ENCODE data around the gene ATP1A3. TPM values are rescaled to one million over a fixed set of nuclear protein-coding genes. Genes with fewer than 3 reads are reported as not detected.

ATP1A3 gene
- total RNA-seq, 1 experiment from 2014 or later = 34.7 TPM

DNA sequence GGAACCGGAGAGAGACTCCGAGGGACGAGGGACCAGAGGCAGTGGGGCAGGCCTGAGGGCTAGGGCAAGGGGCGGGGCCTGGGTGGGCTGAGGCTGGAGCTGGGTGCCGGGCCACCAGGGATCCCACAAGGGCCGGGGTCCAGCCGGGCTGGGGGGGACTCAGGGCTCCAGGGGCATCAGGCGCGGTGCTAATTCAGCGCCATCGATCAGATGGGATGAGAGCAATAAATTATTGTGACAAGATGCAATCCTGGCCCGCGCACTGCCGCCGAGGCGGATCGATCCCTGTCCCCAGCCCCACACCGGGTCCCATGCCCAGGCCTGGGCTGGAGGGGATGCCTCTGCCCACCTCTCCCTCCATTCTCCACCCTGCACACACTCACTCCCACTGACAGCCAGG lies 71.4 kb downstream of the ATP1A3 start:
- H3K36me3 ChIP-seq (ENCODE audit: control insufficient read depth in 1 of 2, insufficient read depth in 2 of 2, low read length in 2 of 2) = no peaks in the 10 kb centered on the region
- ATAC-seq (no peak), DNase-seq (ENCODE audit: low read depth, low spot score) (no peak)
- no peaks in the 10 kb centered on the region for H3K79me2 ChIP-seq (ENCODE audit: insufficient read depth, low read length)
- H4K20me1 ChIP-seq (ENCODE audit: insufficient read depth) = no peaks in the 10 kb centered on the region
- no peak overlapping the region for H2AFZ ChIP-seq (ENCODE audit: low read depth, low read length, poor library complexity, severe bottlenecking)
- no peaks in the 10 kb centered on the region for H3K9me2 ChIP-seq (ENCODE audit: insufficient read depth)
- RAD21 ChIA-PET (ENCODE audit: low non-redundant PET in 1 of 2, low total read pairs in 2 of 2, uncharacterized antibody in 2 of 2, unreplicated experiment in 2 of 2) = no interaction called here
- intact Hi-C loops (cut with micrococcal nuclease) = no loop called here
- BruUV-seq (replicated peaks) = no TSS peak
- TF ChIP-seq TCF7L2 (IDR thresholded peaks at IDR 0.05; ENCODE audit: borderline replicate concordance, extremely low read depth, insufficient read depth, insufficient read length) = no peak
- no peak for TF ChIP-seq SIN3A (IDR thresholded peaks at IDR 0.05; ENCODE audit: low read depth)
- TF ChIP-seq, protein P1, sequence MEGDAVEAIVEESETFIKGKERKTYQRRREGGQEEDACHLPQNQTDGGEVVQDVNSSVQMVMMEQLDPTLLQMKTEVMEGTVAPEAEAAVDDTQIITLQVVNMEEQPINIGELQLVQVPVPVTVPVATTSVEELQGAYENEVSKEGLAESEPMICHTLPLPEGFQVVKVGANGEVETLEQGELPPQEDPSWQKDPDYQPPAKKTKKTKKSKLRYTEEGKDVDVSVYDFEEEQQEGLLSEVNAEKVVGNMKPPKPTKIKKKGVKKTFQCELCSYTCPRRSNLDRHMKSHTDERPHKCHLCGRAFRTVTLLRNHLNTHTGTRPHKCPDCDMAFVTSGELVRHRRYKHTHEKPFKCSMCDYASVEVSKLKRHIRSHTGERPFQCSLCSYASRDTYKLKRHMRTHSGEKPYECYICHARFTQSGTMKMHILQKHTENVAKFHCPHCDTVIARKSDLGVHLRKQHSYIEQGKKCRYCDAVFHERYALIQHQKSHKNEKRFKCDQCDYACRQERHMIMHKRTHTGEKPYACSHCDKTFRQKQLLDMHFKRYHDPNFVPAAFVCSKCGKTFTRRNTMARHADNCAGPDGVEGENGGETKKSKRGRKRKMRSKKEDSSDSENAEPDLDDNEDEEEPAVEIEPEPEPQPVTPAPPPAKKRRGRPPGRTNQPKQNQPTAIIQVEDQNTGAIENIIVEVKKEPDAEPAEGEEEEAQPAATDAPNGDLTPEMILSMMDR (IDR thresholded peaks at IDR 0.05 in 2 of 3, conservative IDR thresholded peaks at IDR 0.05 in 1 of 3; ENCODE audit: borderline replicate concordance in 1 of 3, insufficient read depth in 1 of 3, low read depth in 2 of 3, low read length in 2 of 3) = no peak
- no peak for TF ChIP-seq EGR1 (IDR thresholded peaks at IDR 0.05; ENCODE audit: low read depth)
- TF ChIP-seq SRF (IDR thresholded peaks at IDR 0.05; ENCODE audit: low read depth) = no peak
- TF ChIP-seq EZH2 (IDR thresholded peaks at IDR 0.05) = no peak
- no peak for TF ChIP-seq ZBTB33 (IDR thresholded peaks at IDR 0.05; ENCODE audit: extremely low read depth, insufficient replicate concordance, low read length)
- TF ChIP-seq, protein P2, sequence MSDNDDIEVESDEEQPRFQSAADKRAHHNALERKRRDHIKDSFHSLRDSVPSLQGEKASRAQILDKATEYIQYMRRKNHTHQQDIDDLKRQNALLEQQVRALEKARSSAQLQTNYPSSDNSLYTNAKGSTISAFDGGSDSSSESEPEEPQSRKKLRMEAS (IDR thresholded peaks at IDR 0.05) = no peak
- no peak for TF ChIP-seq CEBPB (IDR thresholded peaks at IDR 0.05; ENCODE audit: low read depth)
- no peak for TF ChIP-seq YY1 (IDR thresholded peaks at IDR 0.05; ENCODE audit: extremely low read depth, insufficient replicate concordance, low read depth, low read length)
- no peak for TF ChIP-seq CBX3 (IDR thresholded peaks at IDR 0.05; ENCODE audit: low read depth)
- no peak for TF ChIP-seq SP1 (IDR thresholded peaks at IDR 0.05; ENCODE audit: low read depth)
- TF ChIP-seq FOSL1 (IDR thresholded peaks at IDR 0.05; ENCODE audit: low read depth) = no peak
- no peak for TF ChIP-seq JUND (IDR thresholded peaks at IDR 0.05)
- TF ChIP-seq POLR2AphosphoS5 (IDR thresholded peaks at IDR 0.05; ENCODE audit: low read depth, low read length) = no peak
- no peak for TF ChIP-seq ZNF274 (IDR thresholded peaks at IDR 0.05; ENCODE audit: low read depth, low read length)
- TF ChIP-seq, protein P3, sequence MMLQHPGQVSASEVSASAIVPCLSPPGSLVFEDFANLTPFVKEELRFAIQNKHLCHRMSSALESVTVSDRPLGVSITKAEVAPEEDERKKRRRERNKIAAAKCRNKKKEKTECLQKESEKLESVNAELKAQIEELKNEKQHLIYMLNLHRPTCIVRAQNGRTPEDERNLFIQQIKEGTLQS (IDR thresholded peaks at IDR 0.05) = no peak
- H3K4me1 ChIP-seq (ENCODE audit: control insufficient read depth in 1 of 2, insufficient read depth in 2 of 2, low read length in 2 of 2) = peaks cover 3 to 4% of the 10 kb centered on the region in 2 experiments; a peak in 3 of 4 replicates
- no peaks in the 10 kb centered on the region for H3K27me3 ChIP-seq (ENCODE audit: insufficient read depth, low read length)
- no peak overlapping the region for H3K9ac ChIP-seq (ENCODE audit: low read length)
- POLR2A ChIA-PET = no interaction called here
- no peak overlapping the region for H3K4me3 ChIP-seq (replicated peaks in 1 of 2; ENCODE audit: low read depth in 1 of 2, low read length in 2 of 2)
- no peak overlapping the region for H3K4me2 ChIP-seq (ENCODE audit: low read length)
- no peak overlapping the region for H3K27ac ChIP-seq (ENCODE audit: low read depth, low read length)
- CTCF ChIA-PET = no interaction called here
- no peaks in the 10 kb centered on the region for H3K9me3 ChIP-seq (ENCODE audit: control insufficient read depth in 1 of 2, insufficient read depth in 1 of 2, low read depth in 1 of 2, low read length in 2 of 2)
